GM11168 (cell line): ENCODE measurements around the gene ZBTB3.
"Not testable (repeated sequence)": the region's sequence is repeated elsewhere in the genome, so short reads cannot be mapped to it uniquely, and the experiment has no call there.

Experiments used
- in situ Hi-C: fragments of 300-500 bp; cut with MboI; formaldehyde crosslinking; loops from one replicate; pipeline ENCODE4 v1.12.0; 2022; ENCODE audit warnings: low sequenced_read_pairs; ENCODE audit not compliant: unreplicated experiment

The ZBTB3 gene

GRCh38 chr11:62753736-62754603 lies at the start of gene ZBTB3:
TSS of gene ZBTB3 (minus strand) at chr11:62754160. CDS start at chr11:62753664, 496 bp downstream.
- in situ Hi-C loops = no loop called here

GRCh38 chr11:62801071-62801470 lies 47.1 kb upstream of the ZBTB3 start:
- in situ Hi-C loops = no loop called here

- in situ Hi-C loops = no loop called here
Measured at GRCh38 chr11:62799486-62799885, 45.5 kb upstream of the ZBTB3 start.

GRCh38 chr11:62796281-62796680 lies 42.3 kb upstream of the ZBTB3 start:
- in situ Hi-C loops = no loop called here

- in situ Hi-C loops = no loop called here
Measured at GRCh38 chr11:62794201-62794775, 40.3 kb upstream of the ZBTB3 start.

GRCh38 chr11:62792202-62792575 lies 38.2 kb upstream of the ZBTB3 start:
- in situ Hi-C loops = no loop called here

GRCh38 chr11:62791501-62792201 lies 37.7 kb upstream of the ZBTB3 start, which contains the start of gene TMEM223:
TSS of gene TMEM223 (minus strand) at chr11:62792006. CDS start at chr11:62791994, 12 bp downstream.
- in situ Hi-C loops = no loop called here

- in situ Hi-C loops = no loop called here
Measured at GRCh38 chr11:62789576-62789975, 35.6 kb upstream of the ZBTB3 start.

GRCh38 chr11:62788991-62789390 lies 35.0 kb upstream of the ZBTB3 start:
- in situ Hi-C loops = no loop called here

GRCh38 chr11:62787005-62787759 lies 33.2 kb upstream of the ZBTB3 start, which contains the start of gene TMEM179B:
TSS of gene TMEM179B (plus strand) at chr11:62787402. CDS start at chr11:62787432, 30 bp downstream.
- in situ Hi-C loops = no loop called here

- in situ Hi-C loops = no loop called here
Measured at GRCh38 chr11:62786318-62787004, 32.5 kb upstream of the ZBTB3 start.

- in situ Hi-C loops = no loop called here
Measured at GRCh38 chr11:62782753-62783152, 28.8 kb upstream of the ZBTB3 start.

GRCh38 chr11:62778441-62778840 lies 24.5 kb upstream of the ZBTB3 start:
- in situ Hi-C loops = no loop called here

GRCh38 chr11:62777389-62777788 lies 23.4 kb upstream of the ZBTB3 start:
- in situ Hi-C loops = no loop called here

- in situ Hi-C loops = no loop called here
Measured at GRCh38 chr11:62775646-62776045, 21.7 kb upstream of the ZBTB3 start.

GRCh38 chr11:62774407-62774806 lies 20.4 kb upstream of the ZBTB3 start:
- in situ Hi-C loops = no loop called here

- in situ Hi-C loops = no loop called here
Measured at GRCh38 chr11:62771144-62772021, 17.4 kb upstream of the ZBTB3 start, which contains the start of gene TAF6L. TSS of gene TAF6L (plus strand) at chr11:62771396. CDS start at chr11:62775784, 4,388 bp downstream.

- in situ Hi-C loops = no loop called here
Measured at GRCh38 chr11:62770778-62771143, 16.8 kb upstream of the ZBTB3 start.

GRCh38 chr11:62760867-62761227 lies 6.9 kb upstream of the ZBTB3 start:
- in situ Hi-C loops = not testable (repeated sequence)
